ENCODE data around the gene BHLHE41.

GRCh38 chr12:26149968-26150500, 25.2 kb upstream of the BHLHE41 start:
- TF ChIP-seq RAD21 (IDR thresholded peaks at IDR 0.05) (no peak), TAF1 (conservative IDR thresholded peaks at IDR 0.05) (no peak), FOXA2 (IDR thresholded peaks at IDR 0.05) (no peak), SP1 (IDR thresholded peaks at IDR 0.05) (no peak), NR2F2 (IDR thresholded peaks at IDR 0.05) (no peak), YY1 (IDR thresholded peaks at IDR 0.05) (no peak)
- TF ChIP-seq, protein P1, sequence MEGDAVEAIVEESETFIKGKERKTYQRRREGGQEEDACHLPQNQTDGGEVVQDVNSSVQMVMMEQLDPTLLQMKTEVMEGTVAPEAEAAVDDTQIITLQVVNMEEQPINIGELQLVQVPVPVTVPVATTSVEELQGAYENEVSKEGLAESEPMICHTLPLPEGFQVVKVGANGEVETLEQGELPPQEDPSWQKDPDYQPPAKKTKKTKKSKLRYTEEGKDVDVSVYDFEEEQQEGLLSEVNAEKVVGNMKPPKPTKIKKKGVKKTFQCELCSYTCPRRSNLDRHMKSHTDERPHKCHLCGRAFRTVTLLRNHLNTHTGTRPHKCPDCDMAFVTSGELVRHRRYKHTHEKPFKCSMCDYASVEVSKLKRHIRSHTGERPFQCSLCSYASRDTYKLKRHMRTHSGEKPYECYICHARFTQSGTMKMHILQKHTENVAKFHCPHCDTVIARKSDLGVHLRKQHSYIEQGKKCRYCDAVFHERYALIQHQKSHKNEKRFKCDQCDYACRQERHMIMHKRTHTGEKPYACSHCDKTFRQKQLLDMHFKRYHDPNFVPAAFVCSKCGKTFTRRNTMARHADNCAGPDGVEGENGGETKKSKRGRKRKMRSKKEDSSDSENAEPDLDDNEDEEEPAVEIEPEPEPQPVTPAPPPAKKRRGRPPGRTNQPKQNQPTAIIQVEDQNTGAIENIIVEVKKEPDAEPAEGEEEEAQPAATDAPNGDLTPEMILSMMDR (IDR thresholded peaks at IDR 0.05; ENCODE audit: low read depth, low read length, missing input control): no peak
- TF ChIP-seq, protein P2, sequence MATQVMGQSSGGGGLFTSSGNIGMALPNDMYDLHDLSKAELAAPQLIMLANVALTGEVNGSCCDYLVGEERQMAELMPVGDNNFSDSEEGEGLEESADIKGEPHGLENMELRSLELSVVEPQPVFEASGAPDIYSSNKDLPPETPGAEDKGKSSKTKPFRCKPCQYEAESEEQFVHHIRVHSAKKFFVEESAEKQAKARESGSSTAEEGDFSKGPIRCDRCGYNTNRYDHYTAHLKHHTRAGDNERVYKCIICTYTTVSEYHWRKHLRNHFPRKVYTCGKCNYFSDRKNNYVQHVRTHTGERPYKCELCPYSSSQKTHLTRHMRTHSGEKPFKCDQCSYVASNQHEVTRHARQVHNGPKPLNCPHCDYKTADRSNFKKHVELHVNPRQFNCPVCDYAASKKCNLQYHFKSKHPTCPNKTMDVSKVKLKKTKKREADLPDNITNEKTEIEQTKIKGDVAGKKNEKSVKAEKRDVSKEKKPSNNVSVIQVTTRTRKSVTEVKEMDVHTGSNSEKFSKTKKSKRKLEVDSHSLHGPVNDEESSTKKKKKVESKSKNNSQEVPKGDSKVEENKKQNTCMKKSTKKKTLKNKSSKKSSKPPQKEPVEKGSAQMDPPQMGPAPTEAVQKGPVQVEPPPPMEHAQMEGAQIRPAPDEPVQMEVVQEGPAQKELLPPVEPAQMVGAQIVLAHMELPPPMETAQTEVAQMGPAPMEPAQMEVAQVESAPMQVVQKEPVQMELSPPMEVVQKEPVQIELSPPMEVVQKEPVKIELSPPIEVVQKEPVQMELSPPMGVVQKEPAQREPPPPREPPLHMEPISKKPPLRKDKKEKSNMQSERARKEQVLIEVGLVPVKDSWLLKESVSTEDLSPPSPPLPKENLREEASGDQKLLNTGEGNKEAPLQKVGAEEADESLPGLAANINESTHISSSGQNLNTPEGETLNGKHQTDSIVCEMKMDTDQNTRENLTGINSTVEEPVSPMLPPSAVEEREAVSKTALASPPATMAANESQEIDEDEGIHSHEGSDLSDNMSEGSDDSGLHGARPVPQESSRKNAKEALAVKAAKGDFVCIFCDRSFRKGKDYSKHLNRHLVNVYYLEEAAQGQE (IDR thresholded peaks at IDR 0.05): no peak
- TF ChIP-seq, protein P3, sequence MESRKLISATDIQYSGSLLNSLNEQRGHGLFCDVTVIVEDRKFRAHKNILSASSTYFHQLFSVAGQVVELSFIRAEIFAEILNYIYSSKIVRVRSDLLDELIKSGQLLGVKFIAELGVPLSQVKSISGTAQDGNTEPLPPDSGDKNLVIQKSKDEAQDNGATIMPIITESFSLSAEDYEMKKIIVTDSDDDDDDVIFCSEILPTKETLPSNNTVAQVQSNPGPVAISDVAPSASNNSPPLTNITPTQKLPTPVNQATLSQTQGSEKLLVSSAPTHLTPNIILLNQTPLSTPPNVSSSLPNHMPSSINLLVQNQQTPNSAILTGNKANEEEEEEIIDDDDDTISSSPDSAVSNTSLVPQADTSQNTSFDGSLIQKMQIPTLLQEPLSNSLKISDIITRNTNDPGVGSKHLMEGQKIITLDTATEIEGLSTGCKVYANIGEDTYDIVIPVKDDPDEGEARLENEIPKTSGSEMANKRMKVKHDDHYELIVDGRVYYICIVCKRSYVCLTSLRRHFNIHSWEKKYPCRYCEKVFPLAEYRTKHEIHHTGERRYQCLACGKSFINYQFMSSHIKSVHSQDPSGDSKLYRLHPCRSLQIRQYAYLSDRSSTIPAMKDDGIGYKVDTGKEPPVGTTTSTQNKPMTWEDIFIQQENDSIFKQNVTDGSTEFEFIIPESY (IDR thresholded peaks at IDR 0.05): no peak
- TF ChIP-seq, protein P4, sequence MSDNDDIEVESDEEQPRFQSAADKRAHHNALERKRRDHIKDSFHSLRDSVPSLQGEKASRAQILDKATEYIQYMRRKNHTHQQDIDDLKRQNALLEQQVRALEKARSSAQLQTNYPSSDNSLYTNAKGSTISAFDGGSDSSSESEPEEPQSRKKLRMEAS (IDR thresholded peaks at IDR 0.05): no peak
- TF ChIP-seq, protein P5, sequence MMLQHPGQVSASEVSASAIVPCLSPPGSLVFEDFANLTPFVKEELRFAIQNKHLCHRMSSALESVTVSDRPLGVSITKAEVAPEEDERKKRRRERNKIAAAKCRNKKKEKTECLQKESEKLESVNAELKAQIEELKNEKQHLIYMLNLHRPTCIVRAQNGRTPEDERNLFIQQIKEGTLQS (IDR thresholded peaks at IDR 0.05): no peak

Data from liver (tissue), 3 donors.